GM12878 (cell line): ENCODE measurements around the gene OPCML. TPM values are rescaled to one million over a fixed set of nuclear protein-coding genes. Genes with fewer than 3 reads are reported as not detected.

ENCODE experiments used
- ATAC-seq: fragments of 200-7000 bp; cut with Tn5 transposase; 3 replicates; pipeline ENCODE4 v1.9.1; 2020; ENCODE audit warnings: mild to moderate bottlenecking, moderate library complexity
- BruUV-seq: library from RNA; stranded (reverse); fragments of 400-500 nt; replicated peaks from 2 replicates; lab custom pipeline; 2021; lab: Mats Ljungman, UMichigan
- CTCF ChIA-PET: fragments of 300-600 bp; sonication (Branson Sonifier 250); formaldehyde crosslinking; extraction: SDS; loops from one replicate; lab custom pipeline; 2021; ENCODE audit warnings: inconsistent platforms; lab: Yijun Ruan, JAX
- POLR2A ChIA-PET: fragments of 350-600 bp; formaldehyde crosslinking; extraction: SDS; loops from one replicate; lab custom pipeline; 2021; ENCODE audit warnings: inconsistent platforms; lab: Charles Lee
- RAD21 ChIA-PET: fragments of 300-600 bp; sonication (Branson Sonifier 250); formaldehyde crosslinking; loops from one replicate; lab custom pipeline; 2023; ENCODE audit warnings: antibody characterized with exemption; ENCODE audit not compliant: unreplicated experiment; lab: Charles Lee
- SMC1A ChIA-PET: fragments of 300-600 bp; sonication (Branson Sonifier 250); formaldehyde crosslinking; loops from one replicate; lab custom pipeline; 2023; ENCODE audit not compliant: unreplicated experiment, uncharacterized antibody; lab: Charles Lee
- DNase-seq: peaks from one replicate; pipeline ENCODE4 v3.0.0-alpha.2; 2011; ENCODE audit warnings: low read depth, low spot score
- FAIRE-seq: peaks from 3 replicates; lab custom pipeline; 2011; peaks lifted over from hg19 to GRCh38; lab: Jason Lieb, UNC
- H2AFZ ChIP-seq: 2 replicates; pipeline ENCODE4 v1.6.0; 2011; ENCODE audit warnings: low read depth, low read length, control low read depth; ENCODE audit not compliant: control insufficient read depth
- H3K27ac ChIP-seq: 2 replicates; pipeline ENCODE4 v1.5.1; 2011; ENCODE audit warnings: control low read depth; ENCODE audit not compliant: control insufficient read depth, insufficient read depth
- H3K27me3 ChIP-seq, 2 experiments: replicated peaks in 1 of 2; 2 replicates each; pipeline versions ENCODE4 v1.6.0 to v1.6.1; 2011; ENCODE audit warnings: low read length in 1 of 2; ENCODE audit not compliant: control insufficient read depth in 2 of 2, insufficient read depth in 2 of 2
- H3K36me3 ChIP-seq, 2 experiments: 2 replicates each; pipeline ENCODE4 v1.5.1; 2011; ENCODE audit warnings: low read length in 1 of 2; ENCODE audit not compliant: control insufficient read depth in 2 of 2, insufficient read depth in 2 of 2
- H3K4me1 ChIP-seq: 2 replicates; pipeline ENCODE4 v1.6.1; 2011; ENCODE audit warnings: mild to moderate bottlenecking, low read length, moderate library complexity, mixed read lengths; ENCODE audit not compliant: control insufficient read depth, insufficient read depth
- H3K4me2 ChIP-seq: 2 replicates; pipeline ENCODE4 v1.6.0; 2011; ENCODE audit warnings: control low read depth; ENCODE audit not compliant: control insufficient read depth, insufficient read depth
- H3K4me3 ChIP-seq: fragments of 200-600 bp; sonication (generic); 2 replicates; pipeline ENCODE4 v1.5.1; 2016
- H3K79me2 ChIP-seq: 2 replicates; pipeline ENCODE4 v1.6.0; 2011; ENCODE audit warnings: low read length; ENCODE audit not compliant: control insufficient read depth, insufficient read depth
- H3K9ac ChIP-seq: 2 replicates; pipeline ENCODE4 v1.8.0; 2011; ENCODE audit warnings: low read length, control low read depth, mixed read lengths; ENCODE audit not compliant: control insufficient read depth, insufficient read depth
- H3K9me3 ChIP-seq: replicated peaks from 3 replicates; pipeline ENCODE4 v1.5.1; 2011; ENCODE audit warnings: mild to moderate bottlenecking, low read length; ENCODE audit not compliant: control insufficient read depth, insufficient read depth
- H4K20me1 ChIP-seq: 2 replicates; pipeline ENCODE4 v1.6.0; 2011; ENCODE audit not compliant: control insufficient read depth, insufficient read depth
- BMI1 ChIP-seq: fragments of 450-650 bp; IDR thresholded peaks from 2 replicates; pipeline ENCODE4 v1.6.1; 2016; ENCODE audit warnings: mild to moderate bottlenecking, moderate library complexity, borderline replicate concordance
- CBFB ChIP-seq: IDR thresholded peaks from 2 replicates; pipeline ENCODE4 v1.6.1; 2016; ENCODE audit warnings: antibody characterized with exemption, low read depth
- CEBPB ChIP-seq, 2 experiments: fragments of 150-350 bp in 1 of 2; IDR thresholded peaks; 2 replicates each; pipeline ENCODE4 v1.6.1; 2012 to 2014; ENCODE audit warnings: low read depth in 2 of 2, low read length in 2 of 2, borderline replicate concordance in 1 of 2, inconsistent platforms in 1 of 2
- CHD1 ChIP-seq: IDR thresholded peaks from 2 replicates; pipeline ENCODE4 v1.6.1; 2012; ENCODE audit warnings: low read depth, low read length, improper control_type of control experiment
- EGR1 ChIP-seq, 2 experiments: IDR thresholded peaks; 1 replicate in 1 of 2; 2 replicates in 1 of 2; pipeline ENCODE4 v1.6.1; 2011 to 2012; ENCODE audit warnings: low read depth in 2 of 2, low read length in 2 of 2, borderline replicate concordance in 1 of 2, mild to moderate bottlenecking in 1 of 2, moderate library complexity in 1 of 2
- GABPA ChIP-seq: IDR thresholded peaks from 2 replicates; pipeline ENCODE4 v1.6.1; 2014; ENCODE audit warnings: antibody characterized with exemption, low read depth, mild to moderate bottlenecking, inconsistent platforms
- GATAD2B ChIP-seq: fragments of 450-650 bp; conservative IDR thresholded peaks from 2 replicates; pipeline ENCODE4 v1.6.1; 2017; ENCODE audit warnings: low read depth, mild to moderate bottlenecking, moderate library complexity
- HDAC6 ChIP-seq: fragments of 200-600 bp; sonication (generic); IDR thresholded peaks from one replicate; pipeline ENCODE4 v1.8.0; 2017; ENCODE audit warnings: antibody characterized with exemption; ENCODE audit not compliant: unreplicated experiment
- HDGF ChIP-seq: fragments of 450-650 bp; IDR thresholded peaks from 2 replicates; pipeline ENCODE4 v1.6.1; 2016; ENCODE audit warnings: antibody characterized with exemption
- HSF1 ChIP-seq: fragments of 150-350 bp; IDR thresholded peaks from 2 replicates; pipeline ENCODE4 v1.6.1; 2014; ENCODE audit warnings: mild to moderate bottlenecking, low read depth, low read length
- JUND ChIP-seq: IDR thresholded peaks from 2 replicates; pipeline ENCODE4 v1.6.1; 2012; ENCODE audit warnings: low read depth, mild to moderate bottlenecking, low read length, improper control_type of control experiment, moderate library complexity
- KLF5 ChIP-seq: fragments of 450-650 bp; IDR thresholded peaks from 2 replicates; pipeline ENCODE4 v1.6.1; 2014; ENCODE audit warnings: mild to moderate bottlenecking; ENCODE audit not compliant: partially characterized antibody
- NR2C2 ChIP-seq: IDR thresholded peaks from 2 replicates; pipeline ENCODE4 v1.6.1; 2011; ENCODE audit warnings: borderline replicate concordance, low read depth; ENCODE audit not compliant: control insufficient read depth, insufficient read length
- PBX3 ChIP-seq: IDR thresholded peaks from 2 replicates; pipeline ENCODE4 v1.6.1; 2011; ENCODE audit warnings: mild to moderate bottlenecking, low read depth, low read length, moderate library complexity; ENCODE audit not compliant: insufficient replicate concordance
- RELB ChIP-seq: fragments of 450-650 bp; IDR thresholded peaks from 2 replicates; pipeline ENCODE4 v1.6.1; 2017; ENCODE audit warnings: low read depth, mild to moderate bottlenecking, moderate library complexity
- REST ChIP-seq: IDR thresholded peaks from 2 replicates; pipeline ENCODE4 v1.6.1; 2012; ENCODE audit warnings: mild to moderate bottlenecking, low read depth, low read length
- SIN3A ChIP-seq: IDR thresholded peaks from 2 replicates; pipeline ENCODE4 v1.6.1; 2012; ENCODE audit warnings: low read depth, low read length, improper control_type of control experiment
- YBX1 ChIP-seq: fragments of 450-650 bp; IDR thresholded peaks from 2 replicates; pipeline ENCODE4 v1.6.1; 2016; ENCODE audit warnings: antibody characterized with exemption
- WGBS: methylation state at CpG from one replicate; pipeline ENCODE4 v1.1.6; 2016; ENCODE audit warnings: low lambda C conversion rate; ENCODE audit not compliant: insufficient replicate concordance, insufficient coverage; ENCODE audit errors: missing lambda C conversion rate; 5-methylcytosine and 5-hydroxymethylcytosine counted together
- in situ Hi-C: fragments of 300-500 bp; cut with MboI; formaldehyde crosslinking; loops from 9 replicates; pipeline ENCODE4 v1.14.3; 2018; ENCODE audit warnings: mixed read lengths
- intact Hi-C: fragments of 100-400 bp; cut with micrococcal nuclease; formaldehyde crosslinking; loops from one replicate; pipeline ENCODE4 v1.14.2; 2022; ENCODE audit not compliant: unreplicated experiment
- polyA plus RNA-seq, 11 experiments: library from polyadenylated mRNA; depleted of rRNA in 4 of 11; unstranded in 6 of 11; stranded (reverse) in 5 of 11; fragments of >200 nt; fragmentation: Nextera tagmentation in 4 of 11; fragmentation: Illumina TruSeq in 1 of 11; extraction: Ambion mirVana in 4 of 11; extraction: Trizol in 1 of 11; gene quantifications; 1 replicate in 1 of 11; 2 replicates in 10 of 11; pipeline versions ENCODE4 v1.2.1 to v1.2.3, GENCODE V29; 2011 to 2016; ENCODE audit warnings: inconsistent platforms in 2 of 11, missing spikeins in 2 of 11, low read depth in 1 of 11
- total RNA-seq, 4 experiments: library from RNA; depleted of rRNA in 3 of 4; stranded (reverse); fragments of >200 nt in 3 of 4; fragmentation: Illumina TruSeq in 1 of 4; extraction: Trizol in 1 of 4; gene quantifications; 2 replicates each; pipeline versions ENCODE4 v1.2.1 to v1.2.3, GENCODE V29; 2013 to 2021

Gene OPCML
- total and polyA plus RNA-seq, 10 of the 15 experiments (the other 5 are each of a cell fraction or from before 2014, with no cell fraction given), result 0.84 TPM; not detected in 9

DNA sequence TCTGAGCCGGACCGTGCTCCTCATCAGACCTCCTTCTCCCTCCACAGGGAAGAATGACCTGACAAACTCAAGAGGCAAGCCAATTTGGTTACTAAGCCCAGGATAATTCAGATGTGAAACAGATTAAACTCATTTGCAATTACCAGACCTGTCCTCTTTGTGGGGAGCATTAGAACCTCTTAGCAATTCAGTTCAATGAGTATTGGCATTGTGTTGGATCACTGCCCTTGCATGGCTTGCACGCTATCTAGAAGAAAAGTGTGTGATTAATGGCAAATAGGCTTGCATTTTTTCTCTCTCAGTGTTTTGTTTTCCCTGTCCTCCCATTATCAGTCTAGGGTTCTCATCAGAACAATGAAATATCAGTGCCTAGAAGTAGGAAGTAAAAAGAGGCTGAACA lies 365.6 kb downstream of the OPCML start:
- Histone ChIP-seq H4K20me1 (no peaks in the 10 kb centered on the region), H3K4me1 (no peaks in the 10 kb centered on the region), H3K9me3 (no peaks in the 10 kb centered on the region), H3K36me3 (no peaks in the 10 kb centered on the region), H3K4me3 (no peak overlapping the region), H3K9ac (no peak overlapping the region), H3K4me2 (no peak overlapping the region), H3K27me3 (no peaks in the 10 kb centered on the region), H3K27ac (no peak overlapping the region), H2AFZ (no peak overlapping the region), H3K79me2 (no peaks in the 10 kb centered on the region)
- WGBS, result 51% methylated on average over 3 of the region's 3 CpGs
- RAD21 ChIA-PET, result no interaction called here
- CTCF ChIA-PET, result interaction anchor here (1.5 to 3.2 kb wide), 3 partner anchors 8 to 32 kb away, joined by 5 to 17 read pairs (median 7); no protein-coding TSS in a partner anchor
- no peak for DNase-seq
- ATAC-seq, result no peak
- in situ Hi-C loops (no loop called here), intact Hi-C loops (no loop called here)
- TF ChIP-seq BMI1, result no peak
- no peak for TF ChIP-seq REST
- no peak for TF ChIP-seq CHD1
- no peak for TF ChIP-seq GABPA
- TF ChIP-seq HDGF, result no peak
- TF ChIP-seq HSF1, result no peak
- no peak for TF ChIP-seq GATAD2B
- no peak for TF ChIP-seq RELB
- TF ChIP-seq PBX3, result no peak
- no peak for TF ChIP-seq EGR1 (IDR thresholded peaks at IDR 0.05; ENCODE audit: borderline replicate concordance in 1 of 2, low read depth in 2 of 2, low read length in 2 of 2)
- TF ChIP-seq NR2C2, result no peak
- TF ChIP-seq CBFB, result no peak
- no peak for TF ChIP-seq HDAC6
- TF ChIP-seq JUND, result no peak
- TF ChIP-seq KLF5, result no peak
- TF ChIP-seq CEBPB (IDR thresholded peaks at IDR 0.05; ENCODE audit: borderline replicate concordance in 1 of 2, low read depth in 2 of 2, low read length in 2 of 2), result no peak
- TF ChIP-seq SIN3A, result no peak
- TF ChIP-seq YBX1, result no peak
- SMC1A ChIA-PET, result interaction anchor here (2.8 kb wide), 1 partner anchor 32 kb away, joined by 9 read pairs; no protein-coding TSS in a partner anchor
- POLR2A ChIA-PET, result interaction anchor here (0.5 kb wide), 1 partner anchor 120 kb away, joined by 4 read pairs; no protein-coding TSS in a partner anchor
- FAIRE-seq, result no peak
- BruUV-seq, result no TSS peak
